GM12878 (cell line): ENCODE measurements around the gene SKAP1. TPM values are rescaled to one million over a fixed set of nuclear protein-coding genes. Genes with fewer than 3 reads are reported as not detected.

Experiments used
- ATAC-seq: fragments of 200-7000 bp; cut with Tn5 transposase; 3 replicates; pipeline ENCODE4 v1.9.1; 2020; ENCODE audit warnings: mild to moderate bottlenecking, moderate library complexity
- BruUV-seq: library from RNA; stranded (reverse); fragments of 400-500 nt; replicated peaks from 2 replicates; lab custom pipeline; 2021; lab: Mats Ljungman, UMichigan
- CTCF ChIA-PET: fragments of 300-600 bp; sonication (Branson Sonifier 250); formaldehyde crosslinking; extraction: SDS; loops from one replicate; lab custom pipeline; 2021; ENCODE audit warnings: inconsistent platforms; lab: Yijun Ruan, JAX
- POLR2A ChIA-PET: fragments of 350-600 bp; formaldehyde crosslinking; extraction: SDS; loops from one replicate; lab custom pipeline; 2021; ENCODE audit warnings: inconsistent platforms; lab: Charles Lee
- RAD21 ChIA-PET: fragments of 300-600 bp; sonication (Branson Sonifier 250); formaldehyde crosslinking; loops from one replicate; lab custom pipeline; 2023; ENCODE audit warnings: antibody characterized with exemption; ENCODE audit not compliant: unreplicated experiment; lab: Charles Lee
- SMC1A ChIA-PET: fragments of 300-600 bp; sonication (Branson Sonifier 250); formaldehyde crosslinking; loops from one replicate; lab custom pipeline; 2023; ENCODE audit not compliant: unreplicated experiment, uncharacterized antibody; lab: Charles Lee
- DNase-seq: peaks from one replicate; pipeline ENCODE4 v3.0.0-alpha.2; 2011; ENCODE audit warnings: low read depth, low spot score
- FAIRE-seq: peaks from 3 replicates; lab custom pipeline; 2011; peaks lifted over from hg19 to GRCh38; lab: Jason Lieb, UNC
- H2AFZ ChIP-seq: 2 replicates; pipeline ENCODE4 v1.6.0; 2011; ENCODE audit warnings: low read depth, low read length, control low read depth; ENCODE audit not compliant: control insufficient read depth
- H3K27ac ChIP-seq: 2 replicates; pipeline ENCODE4 v1.5.1; 2011; ENCODE audit warnings: control low read depth; ENCODE audit not compliant: control insufficient read depth, insufficient read depth
- H3K27me3 ChIP-seq, 2 experiments: replicated peaks in 1 of 2; 2 replicates each; pipeline versions ENCODE4 v1.6.0 to v1.6.1; 2011; ENCODE audit warnings: low read length in 1 of 2; ENCODE audit not compliant: control insufficient read depth in 2 of 2, insufficient read depth in 2 of 2
- H3K36me3 ChIP-seq, 2 experiments: 2 replicates each; pipeline ENCODE4 v1.5.1; 2011; ENCODE audit warnings: low read length in 1 of 2; ENCODE audit not compliant: control insufficient read depth in 2 of 2, insufficient read depth in 2 of 2
- H3K4me1 ChIP-seq: 2 replicates; pipeline ENCODE4 v1.6.1; 2011; ENCODE audit warnings: mild to moderate bottlenecking, low read length, moderate library complexity, mixed read lengths; ENCODE audit not compliant: control insufficient read depth, insufficient read depth
- H3K4me2 ChIP-seq: 2 replicates; pipeline ENCODE4 v1.6.0; 2011; ENCODE audit warnings: control low read depth; ENCODE audit not compliant: control insufficient read depth, insufficient read depth
- H3K4me3 ChIP-seq: fragments of 200-600 bp; sonication (generic); 2 replicates; pipeline ENCODE4 v1.5.1; 2016
- H3K79me2 ChIP-seq: 2 replicates; pipeline ENCODE4 v1.6.0; 2011; ENCODE audit warnings: low read length; ENCODE audit not compliant: control insufficient read depth, insufficient read depth
- H3K9ac ChIP-seq: 2 replicates; pipeline ENCODE4 v1.8.0; 2011; ENCODE audit warnings: low read length, control low read depth, mixed read lengths; ENCODE audit not compliant: control insufficient read depth, insufficient read depth
- H3K9me3 ChIP-seq: replicated peaks from 3 replicates; pipeline ENCODE4 v1.5.1; 2011; ENCODE audit warnings: mild to moderate bottlenecking, low read length; ENCODE audit not compliant: control insufficient read depth, insufficient read depth
- H4K20me1 ChIP-seq: 2 replicates; pipeline ENCODE4 v1.6.0; 2011; ENCODE audit not compliant: control insufficient read depth, insufficient read depth
- BCL3 ChIP-seq: IDR thresholded peaks from 2 replicates; pipeline ENCODE4 v1.6.1; 2011; ENCODE audit warnings: borderline replicate concordance, low read depth, mild to moderate bottlenecking, moderate library complexity, low read length; ENCODE audit not compliant: insufficient read depth, poor library complexity, severe bottlenecking
- CHD2 ChIP-seq: IDR thresholded peaks from 2 replicates; pipeline ENCODE4 v1.6.1; 2011; ENCODE audit warnings: low read depth, low read length, improper control_type of control experiment, borderline replicate concordance
- ETV6 ChIP-seq, 2 experiments: fragments of 450-650 bp in 1 of 2; IDR thresholded peaks in 1 of 2; conservative IDR thresholded peaks in 1 of 2; 2 replicates each; pipeline ENCODE4 v1.6.1; 2014; ENCODE audit warnings: antibody characterized with exemption in 1 of 2, borderline replicate concordance in 1 of 2, low read depth in 1 of 2, mild to moderate bottlenecking in 1 of 2, moderate library complexity in 1 of 2
- NKRF ChIP-seq: fragments of 450-650 bp; conservative IDR thresholded peaks from 2 replicates; pipeline ENCODE4 v1.6.1; 2017; ENCODE audit warnings: mild to moderate bottlenecking, moderate library complexity
- PAX5 ChIP-seq: IDR thresholded peaks from 2 replicates; pipeline ENCODE4 v1.6.1; 2011; ENCODE audit warnings: low read depth, low read length, borderline replicate concordance
- SIX5 ChIP-seq: IDR thresholded peaks from 2 replicates; pipeline ENCODE4 v1.6.1; 2011; ENCODE audit warnings: mild to moderate bottlenecking, low read depth, low read length, moderate library complexity; ENCODE audit not compliant: severe bottlenecking
- SKIL ChIP-seq: fragments of 450-650 bp; IDR thresholded peaks from 2 replicates; pipeline ENCODE4 v1.6.1; 2017; ENCODE audit warnings: mild to moderate bottlenecking, low read depth, inconsistent platforms; ENCODE audit not compliant: poor library complexity, severe bottlenecking
- USF2 ChIP-seq: IDR thresholded peaks from 2 replicates; pipeline ENCODE4 v1.6.1; 2011; ENCODE audit warnings: low read depth, low read length, improper control_type of control experiment, borderline replicate concordance
- ZBTB40 ChIP-seq: fragments of 450-650 bp; IDR thresholded peaks from 2 replicates; pipeline ENCODE4 v1.6.1; 2016; ENCODE audit warnings: mild to moderate bottlenecking, moderate library complexity, borderline replicate concordance
- WGBS: methylation state at CpG from one replicate; pipeline ENCODE4 v1.1.6; 2016; ENCODE audit warnings: low lambda C conversion rate; ENCODE audit not compliant: insufficient replicate concordance, insufficient coverage; ENCODE audit errors: missing lambda C conversion rate; 5-methylcytosine and 5-hydroxymethylcytosine counted together
- in situ Hi-C: fragments of 300-500 bp; cut with MboI; formaldehyde crosslinking; loops from 9 replicates; pipeline ENCODE4 v1.14.3; 2018; ENCODE audit warnings: mixed read lengths
- intact Hi-C: fragments of 100-400 bp; cut with micrococcal nuclease; formaldehyde crosslinking; loops from one replicate; pipeline ENCODE4 v1.14.2; 2022; ENCODE audit not compliant: unreplicated experiment
- polyA plus RNA-seq, 11 experiments: library from polyadenylated mRNA; depleted of rRNA in 4 of 11; unstranded in 6 of 11; stranded (reverse) in 5 of 11; fragments of >200 nt; fragmentation: Nextera tagmentation in 4 of 11; fragmentation: Illumina TruSeq in 1 of 11; extraction: Ambion mirVana in 4 of 11; extraction: Trizol in 1 of 11; gene quantifications; 1 replicate in 1 of 11; 2 replicates in 10 of 11; pipeline versions ENCODE4 v1.2.1 to v1.2.3, GENCODE V29; 2011 to 2016; ENCODE audit warnings: inconsistent platforms in 2 of 11, missing spikeins in 2 of 11, low read depth in 1 of 11
- total RNA-seq, 4 experiments: library from RNA; depleted of rRNA in 3 of 4; stranded (reverse); fragments of >200 nt in 3 of 4; fragmentation: Illumina TruSeq in 1 of 4; extraction: Trizol in 1 of 4; gene quantifications; 2 replicates each; pipeline versions ENCODE4 v1.2.1 to v1.2.3, GENCODE V29; 2013 to 2021

Gene SKAP1
- total and polyA plus RNA-seq, 10 of the 15 experiments (the other 5 are each of a cell fraction or from before 2014, with no cell fraction given) = 17.1 to 97.6 (median 35.9) TPM

DNA sequence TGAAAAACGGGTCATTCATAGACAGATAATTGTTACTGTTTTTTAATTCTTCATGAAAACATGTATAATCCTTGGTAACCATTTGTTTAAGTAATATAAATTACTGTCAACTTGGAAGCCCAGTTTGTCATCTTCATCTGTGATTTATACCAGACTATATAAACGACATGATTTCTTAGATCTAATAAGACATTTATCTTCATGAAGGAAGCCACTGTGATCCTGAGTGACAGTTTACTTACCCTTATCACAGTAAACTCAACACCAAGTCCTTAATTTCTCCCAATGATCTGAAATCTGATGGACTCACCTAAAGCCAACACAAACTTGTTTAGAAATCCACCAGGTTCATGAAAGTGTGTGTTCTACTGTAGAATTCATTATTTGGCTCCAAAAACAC, 91.3 kb downstream of the SKAP1 start:
- H3K27me3 ChIP-seq = no peaks in the 10 kb centered on the region
- H3K9me3 ChIP-seq = no peaks in the 10 kb centered on the region
- no peak overlapping the region for H3K27ac ChIP-seq
- 51% methylated on average over 2 of the region's 2 CpGs for WGBS
- H3K9ac ChIP-seq = no peak overlapping the region
- no TSS peak for BruUV-seq
- no peak overlapping the region for H3K4me3 ChIP-seq
- RAD21 ChIA-PET = interaction anchor here (1.2 kb wide), 1 partner anchor 13 kb away, joined by 3 read pairs; no protein-coding TSS in a partner anchor
- intact Hi-C loops = loop anchor here (5.0 to 10.0 kb wide), 4 partner anchors 74 to 311 kb away; no protein-coding TSS in a partner anchor
- H2AFZ ChIP-seq = no peak overlapping the region
- no peak for ATAC-seq
- peaks cover under 1% of the 10 kb centered on the region; the same call in 1 of the 2 replicates for H3K4me1 ChIP-seq
- H3K4me2 ChIP-seq = no peak overlapping the region
- peaks cover 0 to 2% of the 10 kb centered on the region in 2 experiments; a peak in 2 of 4 replicates for H3K36me3 ChIP-seq
- H4K20me1 ChIP-seq = no peaks in the 10 kb centered on the region
- SMC1A ChIA-PET = interaction anchor here (1.1 to 4.3 kb wide), 8 partner anchors 10 to 254 kb away, joined by 3 to 17 read pairs (median 4); partner anchors contain the start of gene HOXB5
- POLR2A ChIA-PET = interaction anchor here (0.6 kb wide), 2 partner anchors 107 to 115 kb away, joined by 3 read pairs; no protein-coding TSS in a partner anchor
- CTCF ChIA-PET = interaction anchor here (0.6 to 5.7 kb wide), 6 partner anchors 12 to 254 kb away, joined by 3 to 54 read pairs (median 6); partner anchors contain the start of gene HOXB5
- in situ Hi-C loops = no loop called here
- FAIRE-seq = no peak
- DNase-seq = no peak
- no peaks in the 10 kb centered on the region for H3K79me2 ChIP-seq
- TF ChIP-seq ZBTB40 (no peak), SKIL (no peak), NKRF (no peak), CHD2 (no peak), PAX5 (no peak), USF2 (no peak), BCL3 (no peak), SIX5 (no peak), ETV6 (conservative IDR thresholded peaks at IDR 0.05 in 1 of 2, IDR thresholded peaks at IDR 0.05 in 1 of 2; ENCODE audit: borderline replicate concordance in 1 of 2, low read depth in 1 of 2) (no peak)
